ENCODE data around the gene HACD2.

Gene HACD2

DNA sequence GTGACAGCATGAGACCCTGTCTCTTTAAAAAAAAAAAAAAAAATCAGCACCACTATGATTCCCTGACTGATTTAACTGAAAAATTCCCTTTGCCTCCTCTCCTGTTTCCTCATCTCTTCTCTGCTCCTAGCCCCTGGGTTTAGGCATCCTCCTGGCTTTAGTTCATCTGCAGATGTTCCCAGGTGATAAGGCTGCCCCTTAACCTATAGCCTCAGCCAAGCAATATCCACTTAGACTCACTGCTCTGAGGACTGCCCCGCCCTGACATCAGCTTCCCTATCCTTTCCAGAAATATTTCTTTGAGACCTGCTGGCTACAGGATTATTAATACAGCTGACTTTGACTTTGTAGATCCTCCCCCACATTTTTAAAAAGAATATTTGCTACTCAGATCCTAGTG, 39.4 kb upstream of the HACD2 start:
- no peaks in the 10 kb centered on the region for H3F3A ChIP-seq (ENCODE audit: low read depth)
- H3K36me3 ChIP-seq (ENCODE audit: insufficient read depth, low read length) = no peaks in the 10 kb centered on the region
- no peaks in the 10 kb centered on the region for H3K4me1 ChIP-seq (ENCODE audit: insufficient read depth, low read length, poor library complexity, severe bottlenecking)
- H3K4me3 ChIP-seq (ENCODE audit: low read length, poor library complexity, severe bottlenecking) = no peak overlapping the region
- H3K4me2 ChIP-seq (ENCODE audit: low read depth, low read length, poor library complexity, severe bottlenecking) = no peak overlapping the region
- H3K79me2 ChIP-seq (ENCODE audit: insufficient read depth, low read length) = no peaks in the 10 kb centered on the region
- no peaks in the 10 kb centered on the region for H3K9me2 ChIP-seq (replicated peaks; ENCODE audit: low read depth, low read length)
- no peaks in the 10 kb centered on the region for H4K20me1 ChIP-seq (ENCODE audit: insufficient read depth, low read length, poor library complexity, severe bottlenecking)
- H3K9me3 ChIP-seq (ENCODE audit: insufficient read depth, low read depth, low read length) = no peaks in the 10 kb centered on the region
- no peak overlapping the region for H2AFZ ChIP-seq (ENCODE audit: low read length)
- no peaks in the 10 kb centered on the region for H3K27me3 ChIP-seq (ENCODE audit: insufficient read depth, low read length, poor library complexity, severe bottlenecking)
- H3K9ac ChIP-seq (ENCODE audit: low read depth, low read length, poor library complexity, severe bottlenecking) = no peak overlapping the region
- TF ChIP-seq, protein P1, sequence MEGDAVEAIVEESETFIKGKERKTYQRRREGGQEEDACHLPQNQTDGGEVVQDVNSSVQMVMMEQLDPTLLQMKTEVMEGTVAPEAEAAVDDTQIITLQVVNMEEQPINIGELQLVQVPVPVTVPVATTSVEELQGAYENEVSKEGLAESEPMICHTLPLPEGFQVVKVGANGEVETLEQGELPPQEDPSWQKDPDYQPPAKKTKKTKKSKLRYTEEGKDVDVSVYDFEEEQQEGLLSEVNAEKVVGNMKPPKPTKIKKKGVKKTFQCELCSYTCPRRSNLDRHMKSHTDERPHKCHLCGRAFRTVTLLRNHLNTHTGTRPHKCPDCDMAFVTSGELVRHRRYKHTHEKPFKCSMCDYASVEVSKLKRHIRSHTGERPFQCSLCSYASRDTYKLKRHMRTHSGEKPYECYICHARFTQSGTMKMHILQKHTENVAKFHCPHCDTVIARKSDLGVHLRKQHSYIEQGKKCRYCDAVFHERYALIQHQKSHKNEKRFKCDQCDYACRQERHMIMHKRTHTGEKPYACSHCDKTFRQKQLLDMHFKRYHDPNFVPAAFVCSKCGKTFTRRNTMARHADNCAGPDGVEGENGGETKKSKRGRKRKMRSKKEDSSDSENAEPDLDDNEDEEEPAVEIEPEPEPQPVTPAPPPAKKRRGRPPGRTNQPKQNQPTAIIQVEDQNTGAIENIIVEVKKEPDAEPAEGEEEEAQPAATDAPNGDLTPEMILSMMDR (conservative IDR thresholded peaks at IDR 0.05; ENCODE audit: low read length) = no peak
- TF ChIP-seq EZH2phosphoT487 (IDR thresholded peaks at IDR 0.05; ENCODE audit: borderline replicate concordance) = no peak

DNA sequence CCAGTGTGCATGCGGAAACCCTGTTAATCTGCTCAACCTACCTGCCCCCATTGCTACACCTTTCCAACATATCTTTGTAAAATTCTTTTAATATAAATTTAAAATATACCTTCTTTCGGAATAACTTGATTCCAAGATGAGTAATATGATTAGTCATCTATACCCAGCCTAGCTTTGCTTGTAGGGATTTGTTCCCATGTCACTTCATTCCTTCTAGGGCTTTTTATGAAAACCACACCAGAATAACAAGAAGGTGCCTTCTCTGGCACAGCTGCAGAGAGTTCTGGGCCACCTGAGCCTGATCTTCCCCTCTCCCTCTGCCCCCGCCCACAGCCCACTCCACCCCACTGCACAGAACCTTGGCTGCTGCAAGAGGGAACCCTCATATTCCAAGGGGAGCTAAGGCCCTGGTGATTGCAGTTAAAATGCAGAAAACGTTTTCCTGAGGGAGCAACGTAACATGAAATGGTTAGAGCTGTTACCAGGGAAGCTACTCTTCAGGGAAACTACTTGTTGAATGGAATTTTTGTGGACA, 38.6 kb upstream of the HACD2 start:
- Histone ChIP-seq H3F3A (ENCODE audit: low read depth) (no peaks in the 10 kb centered on the region), H3K9me2 (replicated peaks; ENCODE audit: low read depth, low read length) (no peaks in the 10 kb centered on the region), H3K4me3 (ENCODE audit: low read length, poor library complexity, severe bottlenecking) (no peak overlapping the region), H3K4me1 (ENCODE audit: insufficient read depth, low read length, poor library complexity, severe bottlenecking) (peaks cover 4% of the 10 kb centered on the region), H3K36me3 (ENCODE audit: insufficient read depth, low read length) (no peaks in the 10 kb centered on the region), H3K9me3 (ENCODE audit: insufficient read depth, low read depth, low read length) (no peaks in the 10 kb centered on the region), H3K27me3 (ENCODE audit: insufficient read depth, low read length, poor library complexity, severe bottlenecking) (no peaks in the 10 kb centered on the region), H3K79me2 (ENCODE audit: insufficient read depth, low read length) (no peaks in the 10 kb centered on the region), H4K20me1 (ENCODE audit: insufficient read depth, low read length, poor library complexity, severe bottlenecking) (no peaks in the 10 kb centered on the region), H2AFZ (ENCODE audit: low read length) (no peak overlapping the region), H3K9ac (ENCODE audit: low read depth, low read length, poor library complexity, severe bottlenecking) (no peak overlapping the region), H3K4me2 (ENCODE audit: low read depth, low read length, poor library complexity, severe bottlenecking) (no peak overlapping the region)
- TF ChIP-seq, protein P1 (conservative IDR thresholded peaks at IDR 0.05; ENCODE audit: low read length) = no peak
- no peak for TF ChIP-seq EZH2phosphoT487 (IDR thresholded peaks at IDR 0.05; ENCODE audit: borderline replicate concordance)

DNA sequence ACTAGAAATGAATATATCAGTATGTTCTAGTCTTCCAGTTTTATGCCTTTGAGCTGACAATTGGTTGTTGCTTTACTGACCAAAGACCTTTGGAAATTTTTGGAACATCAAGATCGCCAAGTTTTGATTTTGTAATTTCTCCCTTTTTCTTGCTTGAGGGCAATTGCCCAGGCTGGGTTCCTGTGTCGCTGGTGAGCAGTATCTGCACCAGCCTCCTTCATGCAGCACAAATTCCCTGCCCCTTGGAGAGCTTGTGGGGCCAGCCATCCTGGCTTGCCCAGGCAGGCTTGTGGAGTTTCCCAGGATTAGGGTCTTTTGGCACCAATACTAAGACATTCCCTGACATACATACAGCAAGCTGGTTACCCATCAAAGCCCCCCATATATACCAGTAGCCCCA, 37.9 kb upstream of the HACD2 start:
- Histone ChIP-seq H3K9me2 (replicated peaks; ENCODE audit: low read depth, low read length) (no peaks in the 10 kb centered on the region), H3K36me3 (ENCODE audit: insufficient read depth, low read length) (no peaks in the 10 kb centered on the region), H2AFZ (ENCODE audit: low read length) (no peak overlapping the region), H3K4me2 (ENCODE audit: low read depth, low read length, poor library complexity, severe bottlenecking) (no peak overlapping the region), H3K4me3 (ENCODE audit: low read length, poor library complexity, severe bottlenecking) (no peak overlapping the region), H3K9ac (ENCODE audit: low read depth, low read length, poor library complexity, severe bottlenecking) (no peak overlapping the region), H3F3A (ENCODE audit: low read depth) (no peaks in the 10 kb centered on the region), H3K9me3 (ENCODE audit: insufficient read depth, low read depth, low read length) (no peaks in the 10 kb centered on the region), H3K79me2 (ENCODE audit: insufficient read depth, low read length) (no peaks in the 10 kb centered on the region), H3K27me3 (ENCODE audit: insufficient read depth, low read length, poor library complexity, severe bottlenecking) (no peaks in the 10 kb centered on the region), H4K20me1 (ENCODE audit: insufficient read depth, low read length, poor library complexity, severe bottlenecking) (no peaks in the 10 kb centered on the region), H3K4me1 (ENCODE audit: insufficient read depth, low read length, poor library complexity, severe bottlenecking) (peaks cover 4% of the 10 kb centered on the region)
- TF ChIP-seq, protein P1 (conservative IDR thresholded peaks at IDR 0.05; ENCODE audit: low read length) = no peak
- TF ChIP-seq EZH2phosphoT487 (IDR thresholded peaks at IDR 0.05; ENCODE audit: borderline replicate concordance) = no peak
